NCI-H82 treated with DMSO at 0.1 percent for 48 hours (cell line): ENCODE data around the gene TOMM5.
A peak's percentile ranks its signal among the peaks of the same experiment; 100 is the strongest.

Source experiments
- DNase-seq: peaks from one replicate; lab custom pipeline; 2025; ENCODE audit not compliant: unreplicated experiment; lab: John Stamatoyannopoulos, UW

Gene TOMM5

GRCh38 chr9:37563806-37564513 lies 28.4 kb downstream of the TOMM5 start:
- DNase-seq, result no peak

DNA sequence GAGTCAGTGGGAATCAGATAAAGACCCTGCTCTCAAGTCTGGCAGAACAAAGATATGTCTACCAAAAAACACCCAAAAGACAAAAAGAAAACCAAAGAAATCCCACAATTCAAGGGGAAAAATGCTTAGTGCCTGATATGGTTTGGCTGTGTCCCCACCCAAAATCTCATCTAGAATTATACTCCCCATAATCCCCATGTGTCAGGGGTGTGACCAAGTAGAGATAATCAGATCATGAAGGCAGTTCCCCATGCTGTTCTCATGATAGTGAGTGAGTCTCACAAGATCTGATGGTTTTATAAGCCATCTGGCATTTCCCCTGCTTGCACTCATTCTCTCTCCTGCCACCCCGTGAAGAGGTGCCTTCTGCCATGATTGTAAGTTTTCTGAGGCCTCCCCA lies 29.6 kb downstream of the TOMM5 start:
- DNase-seq, result peak; percentile 92

DNA sequence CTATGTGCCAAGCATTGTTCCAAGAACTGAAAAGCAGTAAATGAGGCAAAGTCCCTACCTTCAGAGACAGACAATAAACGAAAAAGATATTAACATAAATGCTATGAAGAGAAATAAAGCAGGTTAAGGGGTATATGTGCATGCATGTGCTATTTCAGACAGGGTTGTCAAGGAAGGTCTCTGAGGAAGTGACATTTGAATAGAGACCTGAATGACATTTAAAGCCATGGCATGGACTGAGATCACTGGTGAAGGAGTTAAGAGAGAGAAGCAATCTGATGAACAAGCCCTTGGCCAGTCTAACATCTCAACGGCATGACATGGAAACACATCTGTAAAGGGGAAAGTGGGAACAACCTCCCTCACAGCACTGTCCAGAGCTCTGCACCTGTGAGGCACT lies 30.7 kb downstream of the TOMM5 start:
- no peak for DNase-seq

- no peak for DNase-seq
These were observed 32.4 kb downstream of the TOMM5 start for GRCh38 chr9:37559855-37560592.

DNA sequence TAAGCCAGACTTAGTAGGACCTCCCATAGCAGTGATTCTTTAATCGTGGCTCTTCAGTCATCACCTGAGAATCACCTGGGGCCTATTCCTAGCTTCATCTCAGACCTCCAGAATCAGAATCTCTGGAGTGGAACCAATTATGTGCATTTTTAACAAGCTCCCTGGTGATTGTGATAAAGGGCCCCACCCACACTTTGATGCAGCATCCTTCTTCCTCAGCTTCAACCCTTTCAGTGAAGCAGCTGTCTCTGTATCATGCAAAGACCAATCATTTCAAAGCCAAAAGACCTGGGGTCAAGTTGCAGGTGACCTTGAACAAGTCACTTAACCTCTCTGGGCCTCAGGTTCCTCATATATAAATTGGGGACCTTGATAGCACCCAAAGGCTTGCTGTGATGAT lies 33.3 kb downstream of the TOMM5 start:
- DNase-seq, result no peak

- no peak for DNase-seq
These were observed 36.6 kb downstream of the TOMM5 start for GRCh38 chr9:37555786-37556185.

DNA sequence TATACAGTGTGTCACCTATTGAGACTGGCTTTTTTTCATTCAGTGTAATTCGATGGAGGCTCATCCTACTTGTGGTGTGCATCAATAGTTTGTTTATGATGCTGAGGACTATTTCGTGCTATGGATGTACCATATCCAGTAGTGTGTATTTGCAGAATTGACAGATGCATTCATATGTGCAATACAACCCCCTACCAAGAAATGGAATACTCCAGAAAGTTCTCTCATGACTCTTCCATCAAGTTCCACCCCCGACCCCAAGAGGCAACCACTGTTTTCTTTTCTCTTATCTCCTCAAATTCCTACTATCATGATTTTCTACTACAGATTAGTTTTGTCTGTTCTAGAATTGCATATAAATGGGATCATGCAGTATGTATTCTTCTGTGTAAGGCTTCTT lies 38.1 kb downstream of the TOMM5 start:
- no peak for DNase-seq

- DNase-seq, result no peak
These were observed 40.5 kb downstream of the TOMM5 start for GRCh38 chr9:37551888-37552287.

- no peak for DNase-seq
These were observed 40.9 kb downstream of the TOMM5 start for GRCh38 chr9:37551468-37551867.

GRCh38 chr9:37550781-37551180 lies 41.6 kb downstream of the TOMM5 start:
- DNase-seq, result no peak

GRCh38 chr9:37549527-37549926 lies 42.9 kb downstream of the TOMM5 start:
- DNase-seq, result no peak

- no peak for DNase-seq
These were observed 45.0 kb downstream of the TOMM5 start for GRCh38 chr9:37547328-37547878.

- no peak for DNase-seq
These were observed 48.9 kb downstream of the TOMM5 start for GRCh38 chr9:37543468-37543867.

GRCh38 chr9:37542895-37543294 lies 49.5 kb downstream of the TOMM5 start:
- no peak for DNase-seq

- DNase-seq, result no peak
These were observed 49.9 kb downstream of the TOMM5 start for GRCh38 chr9:37542488-37542887.

GRCh38 chr9:37541465-37541864 lies 50.9 kb downstream of the TOMM5 start:
- DNase-seq, result no peak

DNA sequence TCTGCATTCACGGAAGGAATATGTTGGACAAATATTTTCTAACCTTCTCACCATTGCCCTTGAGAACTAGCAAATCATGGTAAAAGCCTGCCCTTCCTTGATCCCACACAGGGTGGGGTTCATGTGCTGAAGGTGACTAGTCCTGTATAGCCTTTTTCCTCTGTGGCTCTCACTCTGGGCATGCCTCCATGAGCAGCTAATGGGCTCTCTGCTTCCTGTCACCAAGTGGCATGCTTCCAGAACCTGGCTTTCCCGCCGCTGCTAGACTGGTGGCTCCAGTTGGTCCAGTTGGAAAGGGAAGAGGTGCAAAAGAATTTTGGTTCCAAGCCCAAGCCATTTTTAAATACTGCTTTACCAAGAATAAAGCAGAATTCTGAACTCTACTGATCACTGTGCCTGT lies 51.8 kb downstream of the TOMM5 start:
- no peak for DNase-seq

- no peak for DNase-seq
These were observed 52.8 kb downstream of the TOMM5 start for GRCh38 chr9:37539634-37540033.
